Hematopoietic multipotent progenitor cell treated with erythropoietin and hydrocortisone succinate and interleukin-3 and kit ligand, for 8 days (in vitro differentiated cells): ENCODE results near the gene NSMCE3.
A peak's percentile ranks its signal among the peaks of the same experiment; 100 is the strongest.

Experiments used
- DNase-seq: peaks from one replicate; pipeline ENCODE4 v3.0.0-alpha.2; 2015

The NSMCE3 gene

DNA sequence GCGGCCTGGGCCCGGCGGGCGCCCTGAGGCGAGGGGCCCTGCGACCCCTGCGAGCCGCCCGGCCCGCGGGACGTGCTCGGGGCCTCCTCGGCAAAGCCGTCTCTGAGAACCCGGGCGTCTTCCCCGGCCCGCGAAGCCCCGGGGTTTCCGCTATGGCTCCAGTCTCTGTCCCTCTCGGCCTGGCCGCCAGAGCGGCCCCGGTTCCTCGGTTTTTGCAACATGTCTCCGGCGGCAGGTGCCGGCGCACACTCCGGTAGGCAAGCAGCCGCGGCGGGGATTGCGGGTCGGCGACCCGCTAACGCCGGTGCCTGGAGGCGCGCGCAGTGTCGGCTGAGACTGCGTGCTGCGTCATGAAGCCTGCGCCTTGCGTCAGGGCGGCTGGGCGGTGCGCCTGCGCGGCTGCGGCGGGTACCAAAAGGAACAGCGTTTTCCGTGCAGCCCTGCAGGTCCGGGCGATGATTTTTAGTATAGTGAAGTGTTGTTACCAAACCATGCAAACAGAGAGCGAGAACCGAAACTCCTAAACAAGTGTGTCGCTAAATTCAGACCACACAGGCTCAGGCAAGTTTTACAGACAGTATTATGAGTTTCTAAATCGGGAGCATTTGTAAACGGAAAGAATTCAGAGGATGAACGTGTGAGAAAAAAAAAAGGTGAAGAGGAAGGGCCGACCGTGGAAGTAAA is at the start of gene NSMCE3:
NSMCE3 (minus strand) TSS at position 338 of the 684 bp plus-strand sequence; CDS start at position 221, 117 bp downstream.
- peak; percentile 83 for DNase-seq

- no peak for DNase-seq
Observed at GRCh38 chr15:29316422-29316821, 46.8 kb upstream of the NSMCE3 start.

- no peak for DNase-seq
Observed at GRCh38 chr15:29312387-29312786, 42.8 kb upstream of the NSMCE3 start.

DNA sequence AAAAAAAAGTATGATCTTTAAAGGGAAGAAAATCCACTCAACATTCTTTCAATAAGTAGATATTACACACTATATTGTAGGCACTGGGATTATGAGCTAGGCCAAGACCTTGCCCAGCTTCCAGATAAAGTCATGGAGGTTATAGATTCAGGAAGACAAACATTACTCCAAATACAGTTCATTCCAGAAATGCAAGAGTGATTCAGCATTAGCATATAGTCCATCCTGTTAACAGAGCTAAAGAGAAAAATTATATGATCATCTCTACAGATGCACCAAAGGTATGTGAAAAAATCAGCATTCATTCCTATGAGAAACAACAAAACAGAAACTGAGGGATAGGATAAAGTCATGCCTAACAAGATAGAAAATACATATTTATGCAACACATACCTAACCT is 42.1 kb upstream of the NSMCE3 start:
- DNase-seq, result no peak

- no peak for DNase-seq
Observed at GRCh38 chr15:29309139-29309538, 39.5 kb upstream of the NSMCE3 start.

DNA sequence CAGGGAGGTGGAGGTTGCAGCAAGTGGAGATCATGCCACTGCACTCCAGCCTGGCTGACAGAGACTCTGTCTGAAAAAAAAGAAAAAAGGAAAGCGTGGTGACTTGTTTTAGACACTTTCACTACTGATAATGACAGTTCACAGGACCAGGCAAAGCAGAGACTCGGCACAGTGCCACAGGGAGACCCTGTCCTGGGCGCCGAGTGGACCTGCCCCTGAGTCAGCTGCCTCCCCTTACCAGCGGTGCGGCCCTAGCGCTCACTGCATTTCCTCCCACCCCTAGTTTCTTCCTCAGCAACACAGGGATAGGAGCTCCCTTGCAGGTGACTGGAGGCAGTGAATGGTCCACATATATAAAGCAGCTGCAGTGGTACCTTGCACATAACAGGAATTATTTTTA is 38.7 kb upstream of the NSMCE3 start:
- DNase-seq, result no peak

GRCh38 chr15:29305556-29305955 is 35.9 kb upstream of the NSMCE3 start:
- no peak for DNase-seq

DNA sequence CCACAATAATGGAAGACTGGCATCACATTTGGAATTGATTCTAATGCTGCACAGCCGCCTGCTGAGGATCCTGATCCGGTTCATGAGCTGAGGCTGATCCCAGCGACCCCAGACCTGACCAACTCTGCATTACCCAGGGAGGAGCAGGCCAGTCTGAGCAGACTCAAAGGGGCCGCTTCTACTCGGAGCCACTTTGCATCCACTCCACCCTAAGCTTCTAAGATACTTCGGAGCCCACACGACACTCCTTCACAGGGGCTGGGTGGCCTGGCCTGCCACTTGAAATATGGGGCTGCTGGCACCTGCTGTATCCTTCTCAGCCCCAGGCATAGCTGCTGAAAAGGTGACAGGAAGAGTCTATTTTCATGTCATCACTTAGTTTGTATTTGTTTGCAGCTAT is 33.2 kb upstream of the NSMCE3 start:
- DNase-seq, result no peak

- no peak for DNase-seq
Observed at GRCh38 chr15:29299784-29300183, 30.2 kb upstream of the NSMCE3 start.

- DNase-seq, result no peak
Observed at GRCh38 chr15:29299331-29299730, 29.7 kb upstream of the NSMCE3 start.

- no peak for DNase-seq
Observed at GRCh38 chr15:29294732-29295325, 25.2 kb upstream of the NSMCE3 start.

DNA sequence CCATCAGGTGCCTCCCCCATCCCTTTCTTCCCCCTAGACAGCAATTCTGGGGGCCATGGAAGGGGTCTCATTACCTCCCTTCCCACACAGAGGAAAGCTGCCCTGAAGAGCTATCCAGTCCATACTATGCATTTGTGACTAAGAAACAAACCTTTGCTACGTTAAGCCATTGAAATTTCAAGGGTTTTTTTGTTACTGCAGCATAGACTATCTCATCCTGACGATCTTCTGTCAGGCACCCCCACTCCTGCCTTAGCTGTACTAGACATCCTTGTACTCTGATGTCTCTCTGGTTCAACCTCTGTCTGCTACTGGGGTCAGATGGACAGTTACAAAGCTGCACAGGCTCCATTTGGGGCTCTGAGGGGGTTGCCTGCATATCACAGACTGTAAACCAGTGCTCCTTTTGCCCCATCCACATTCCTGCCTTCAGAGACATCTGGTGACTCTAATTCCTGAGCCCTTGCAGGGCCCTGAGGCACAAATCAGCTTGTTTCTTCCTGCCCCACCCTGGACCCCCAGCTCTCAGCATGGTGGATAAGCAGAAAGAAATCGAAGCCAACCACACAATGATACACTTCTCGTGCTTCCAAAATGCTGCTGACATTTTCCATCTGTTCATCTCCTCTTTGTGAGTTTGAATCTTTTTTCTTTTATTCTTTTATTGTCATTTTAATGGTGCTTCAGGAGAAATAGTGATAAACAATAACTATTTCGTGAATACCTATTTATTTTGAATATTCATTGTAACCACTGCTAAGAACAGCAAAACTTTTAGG is 21.6 kb upstream of the NSMCE3 start:
- DNase-seq, result no peak

GRCh38 chr15:29289173-29289572 is 19.6 kb upstream of the NSMCE3 start:
- DNase-seq, result no peak

- DNase-seq, result no peak
Observed at GRCh38 chr15:29285386-29285785, 15.8 kb upstream of the NSMCE3 start.

GRCh38 chr15:29283381-29283780 is 13.8 kb upstream of the NSMCE3 start:
- no peak for DNase-seq

DNA sequence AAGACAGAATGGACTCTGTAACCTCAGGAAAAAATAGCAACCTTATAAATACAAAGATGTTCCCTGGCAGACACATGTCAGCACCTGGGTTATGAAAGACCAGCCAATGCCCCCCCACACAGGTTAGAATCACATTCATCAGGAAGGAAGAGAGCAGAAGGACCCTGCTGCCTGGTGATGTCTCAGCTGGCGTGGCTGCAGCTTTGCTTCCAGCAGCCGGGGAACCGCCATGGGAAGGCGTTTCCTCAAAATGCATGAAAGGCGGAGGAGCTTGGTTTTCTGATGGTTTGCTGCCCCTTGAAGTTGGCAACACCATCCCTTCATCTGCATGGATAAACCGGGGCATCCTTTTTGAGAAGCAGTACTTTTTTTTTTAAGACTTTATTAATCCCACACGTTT is 10.9 kb upstream of the NSMCE3 start:
- no peak for DNase-seq

- DNase-seq, result no peak
Observed at GRCh38 chr15:29278436-29279105, 8.9 kb upstream of the NSMCE3 start.

DNA sequence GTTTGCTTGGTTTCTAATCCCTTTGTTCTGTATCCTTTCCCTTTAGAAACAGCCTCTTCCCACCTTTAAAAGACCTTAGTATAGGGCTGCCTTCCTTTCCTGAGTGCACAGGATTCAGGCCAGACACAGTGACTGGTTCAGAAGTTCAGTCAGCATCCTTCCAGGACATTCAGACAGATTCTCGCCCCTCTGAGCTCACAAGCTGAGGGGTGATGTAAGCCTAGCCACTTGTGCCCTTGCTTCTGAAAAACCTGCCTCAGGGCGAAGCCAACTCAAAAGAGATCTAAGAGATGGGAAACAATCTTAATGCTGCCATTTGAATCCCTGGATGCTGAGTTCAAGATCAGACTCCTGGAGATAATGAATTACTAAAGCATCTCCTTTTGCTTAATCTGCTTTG is 6.7 kb upstream of the NSMCE3 start:
- no peak for DNase-seq

DNA sequence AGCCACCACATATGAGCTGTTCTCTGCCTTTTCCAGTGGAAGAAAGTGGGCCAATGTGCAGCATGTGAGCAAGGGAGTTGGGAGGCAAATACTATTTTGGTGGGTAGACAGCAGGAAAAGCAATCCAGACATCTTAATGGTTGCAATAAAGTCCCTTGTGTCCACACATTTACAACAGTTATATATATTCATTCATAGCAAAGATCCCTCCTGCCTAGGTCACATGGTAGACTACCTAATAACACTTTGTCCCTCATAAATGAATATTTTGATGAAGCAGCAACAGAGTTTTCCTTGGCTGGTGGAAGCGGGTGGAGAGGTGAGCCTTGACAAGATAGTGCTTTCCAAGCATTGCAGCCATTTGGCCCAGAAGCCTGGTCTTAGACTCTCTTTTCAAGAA is 6.2 kb upstream of the NSMCE3 start:
- no peak for DNase-seq

- DNase-seq, result no peak
Observed at GRCh38 chr15:29274946-29275345, 5.3 kb upstream of the NSMCE3 start.

DNA sequence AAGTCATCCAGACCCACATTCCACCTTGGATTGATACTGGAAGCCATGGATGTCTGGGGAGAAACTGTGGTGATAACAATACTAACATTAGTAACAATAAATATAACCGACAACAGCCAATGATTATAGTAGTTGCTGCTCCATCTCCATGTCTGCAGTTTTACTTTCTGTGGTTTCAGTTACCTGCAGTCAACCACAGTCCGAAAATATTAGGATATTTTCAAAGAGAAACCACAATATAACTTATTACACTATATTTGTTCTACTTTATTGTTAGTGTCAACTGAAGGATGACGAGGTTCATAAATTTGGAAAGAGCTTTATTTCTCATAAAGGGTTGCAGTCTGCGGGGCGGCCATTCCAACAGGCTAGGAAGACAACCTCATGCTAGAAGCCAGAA is 2.6 kb upstream of the NSMCE3 start:
- DNase-seq, result no peak

DNA sequence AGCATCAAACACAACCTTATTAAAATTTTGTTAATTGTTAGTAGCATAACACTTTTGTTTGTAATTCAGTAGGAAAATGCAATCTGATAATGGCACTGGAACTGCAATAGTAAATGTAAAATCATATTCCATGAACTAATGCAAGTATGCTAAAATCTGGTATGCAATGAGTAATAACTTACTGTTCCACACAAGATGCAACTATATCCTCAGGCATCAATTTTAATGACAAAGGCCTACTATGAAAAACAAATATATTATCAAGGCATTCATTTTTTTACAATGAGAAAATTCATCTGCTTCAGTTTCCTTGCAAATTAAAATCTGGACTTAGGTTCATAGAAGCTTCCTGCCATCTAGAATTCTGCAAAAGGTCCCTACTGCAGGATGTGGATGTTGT is 1.4 kb upstream of the NSMCE3 start:
- DNase-seq, result no peak

DNA sequence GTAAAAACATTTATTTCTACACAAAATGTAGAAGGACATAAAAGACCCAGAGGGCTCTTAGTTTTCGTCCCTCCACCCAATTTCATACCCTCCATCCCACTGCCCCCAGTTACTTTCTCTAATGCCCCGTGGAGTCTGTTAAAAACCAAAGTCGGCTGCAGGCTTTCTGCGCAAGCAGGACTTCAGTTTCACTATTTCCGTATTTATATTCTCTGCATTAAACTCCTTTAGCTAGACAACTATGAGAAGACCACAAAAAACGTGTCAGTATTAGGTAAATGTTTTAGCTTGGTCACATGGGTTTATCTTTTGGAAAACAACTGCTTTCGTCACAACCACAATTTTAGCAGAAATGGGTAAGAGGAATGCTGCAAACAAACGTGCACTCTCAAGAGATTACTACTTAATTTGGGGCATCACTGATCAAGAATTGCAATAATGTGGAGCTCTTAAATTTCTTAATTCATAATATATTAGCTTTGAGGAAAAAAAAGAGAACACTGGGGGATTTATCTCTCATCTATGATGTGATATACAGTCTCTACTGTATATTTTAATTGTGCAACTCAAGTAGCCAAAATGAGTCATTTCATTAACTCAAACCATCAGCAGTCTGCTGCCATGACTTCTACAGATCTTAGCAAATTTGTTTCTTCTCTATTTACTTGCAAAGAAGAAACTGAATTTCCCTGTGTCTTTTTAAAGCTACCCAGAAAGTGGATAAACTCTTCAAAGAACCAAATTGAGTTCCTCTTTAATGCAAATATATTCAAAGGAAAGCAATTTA is 740 bp upstream of the NSMCE3 start:
- peak; percentile 52 for DNase-seq
